SK-N-SH treated with all-trans-retinoic acid at 6 μM for 48 hours (cell line): ENCODE results near the gene OSBPL5.

ENCODE experiments used
- ATAC-seq: fragments of 200-7000 bp; cut with Tn5 transposase; 3 replicates; pipeline ENCODE4 v1.9.1; 2020; ENCODE audit warnings: mild to moderate bottlenecking, moderate library complexity
- ARNTL ChIP-seq: fragments of 450-650 bp; formaldehyde crosslinking; IDR thresholded peaks from 2 replicates; pipeline ENCODE4 v1.5.0; 2020; ENCODE audit warnings: low read depth, mild to moderate bottlenecking, moderate library complexity, borderline replicate concordance
- BACH2 ChIP-seq: fragments of 250-450 bp; sonication (Bioruptor Pico); IDR thresholded peaks from 2 replicates; pipeline ENCODE4 v1.9.0; 2021; ENCODE audit warnings: mild to moderate bottlenecking, borderline replicate concordance
- ESRRG ChIP-seq: fragments of 250-450 bp; sonication (Bioruptor Pico); IDR thresholded peaks from 2 replicates; pipeline ENCODE4 v1.6.1; 2021; ENCODE audit warnings: mild to moderate bottlenecking
- GLIS3 ChIP-seq: fragments of 250-450 bp; sonication (Bioruptor Pico); IDR thresholded peaks from 2 replicates; pipeline ENCODE4 v1.5.0; 2020; ENCODE audit warnings: mild to moderate bottlenecking, moderate library complexity
- RARB ChIP-seq: fragments of 250-450 bp; sonication (Bioruptor Pico); IDR thresholded peaks from 2 replicates; pipeline ENCODE4 v1.8.0; 2021; ENCODE audit warnings: mild to moderate bottlenecking, moderate library complexity
- SNAI2 ChIP-seq: fragments of 250-450 bp; sonication (Bioruptor Pico); IDR thresholded peaks from 2 replicates; pipeline ENCODE4 v1.5.0; 2020; ENCODE audit warnings: mild to moderate bottlenecking, moderate library complexity
- TCF4 ChIP-seq: fragments of 250-450 bp; sonication (Bioruptor Pico); IDR thresholded peaks from 2 replicates; pipeline ENCODE4 v1.8.0; 2021; ENCODE audit warnings: mild to moderate bottlenecking, moderate library complexity, borderline replicate concordance
- TOX ChIP-seq: fragments of 250-450 bp; sonication (Bioruptor Pico); IDR thresholded peaks from 2 replicates; pipeline ENCODE4 v1.8.0; 2021; ENCODE audit warnings: mild to moderate bottlenecking, moderate library complexity, borderline replicate concordance
- ZFP3 ChIP-seq: fragments of 250-450 bp; sonication (Bioruptor Pico); IDR thresholded peaks from 2 replicates; pipeline ENCODE4 v1.5.0; 2020; ENCODE audit warnings: mild to moderate bottlenecking, moderate library complexity
- ZFP30 ChIP-seq: fragments of 450-650 bp; formaldehyde crosslinking; IDR thresholded peaks from 2 replicates; pipeline ENCODE4 v1.5.0; 2022; ENCODE audit warnings: mild to moderate bottlenecking, moderate library complexity
- ZNF565 ChIP-seq: fragments of 450-650 bp; formaldehyde crosslinking; conservative IDR thresholded peaks from 2 replicates; pipeline ENCODE4 v1.5.0; 2020; ENCODE audit warnings: low read depth, mild to moderate bottlenecking, moderate library complexity
- ZNF70 ChIP-seq: fragments of 450-650 bp; formaldehyde crosslinking; IDR thresholded peaks from 2 replicates; pipeline ENCODE4 v1.5.0; 2020; ENCODE audit warnings: mild to moderate bottlenecking, moderate library complexity
- TF ChIP-seq, protein P1 (sequence below): fragments of 250-450 bp; sonication (Bioruptor Pico); IDR thresholded peaks from 2 replicates; pipeline ENCODE4 v1.5.0; 2020; ENCODE audit warnings: mild to moderate bottlenecking, moderate library complexity
- TF ChIP-seq, protein P2 (sequence below): fragments of 250-450 bp; sonication (Bioruptor Pico); IDR thresholded peaks from 2 replicates; pipeline ENCODE4 v1.5.1; 2021; ENCODE audit warnings: mild to moderate bottlenecking, moderate library complexity
- TF ChIP-seq, protein P3 (sequence below): fragments of 250-450 bp; sonication (Bioruptor Pico); IDR thresholded peaks from 2 replicates; pipeline ENCODE4 v1.5.1; 2020; ENCODE audit warnings: low read depth, mild to moderate bottlenecking, moderate library complexity
- TF ChIP-seq, protein P4 (sequence below): fragments of 250-450 bp; sonication (Bioruptor Pico); IDR thresholded peaks from 2 replicates; pipeline ENCODE4 v1.8.0; 2020; ENCODE audit warnings: mild to moderate bottlenecking, moderate library complexity, borderline replicate concordance

OSBPL5 gene

DNA sequence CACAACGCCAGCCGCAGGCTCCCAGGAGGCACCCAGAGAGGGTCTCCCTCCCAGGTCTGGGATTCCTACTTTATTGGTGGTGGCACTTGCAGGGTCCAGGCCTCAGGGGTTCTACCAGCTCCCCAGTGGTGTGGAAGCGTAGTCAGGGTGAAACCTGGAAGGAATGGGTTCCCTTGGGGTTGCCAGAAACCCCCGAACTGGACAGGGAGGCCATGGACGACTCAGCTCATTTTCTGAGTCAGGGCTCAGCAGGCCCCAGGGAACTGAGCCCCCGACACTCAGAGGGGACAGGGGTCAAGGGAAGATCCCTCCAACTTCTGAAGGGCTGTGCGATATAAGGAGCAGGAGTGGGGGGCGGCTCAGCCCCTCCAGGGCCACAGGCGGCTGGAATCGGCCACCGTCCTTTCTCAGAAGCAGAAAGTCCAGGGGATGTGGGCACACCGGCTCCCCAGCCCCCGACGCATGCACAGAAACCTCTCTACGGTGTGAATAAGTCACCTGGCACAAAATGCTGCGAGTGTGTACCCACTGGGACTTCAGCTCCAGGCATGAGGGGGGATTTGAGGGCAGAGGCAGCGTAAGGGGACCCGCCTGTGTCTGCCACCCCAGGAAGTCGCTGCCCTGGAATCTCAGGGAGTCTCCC, 28.4 kb upstream of the OSBPL5 start:
- no peak for ATAC-seq
- TF ChIP-seq TCF4 (CRISPR knock-in tag) (no peak), ZFP3 (CRISPR knock-in tag) (no peak), ARNTL (no peak), ZFP30 (CRISPR knock-in tag) (no peak), ZNF565 (CRISPR knock-in tag) (no peak), TOX (CRISPR knock-in tag) (no peak), ESRRG (CRISPR knock-in tag) (no peak)
- TF ChIP-seq, protein P1, sequence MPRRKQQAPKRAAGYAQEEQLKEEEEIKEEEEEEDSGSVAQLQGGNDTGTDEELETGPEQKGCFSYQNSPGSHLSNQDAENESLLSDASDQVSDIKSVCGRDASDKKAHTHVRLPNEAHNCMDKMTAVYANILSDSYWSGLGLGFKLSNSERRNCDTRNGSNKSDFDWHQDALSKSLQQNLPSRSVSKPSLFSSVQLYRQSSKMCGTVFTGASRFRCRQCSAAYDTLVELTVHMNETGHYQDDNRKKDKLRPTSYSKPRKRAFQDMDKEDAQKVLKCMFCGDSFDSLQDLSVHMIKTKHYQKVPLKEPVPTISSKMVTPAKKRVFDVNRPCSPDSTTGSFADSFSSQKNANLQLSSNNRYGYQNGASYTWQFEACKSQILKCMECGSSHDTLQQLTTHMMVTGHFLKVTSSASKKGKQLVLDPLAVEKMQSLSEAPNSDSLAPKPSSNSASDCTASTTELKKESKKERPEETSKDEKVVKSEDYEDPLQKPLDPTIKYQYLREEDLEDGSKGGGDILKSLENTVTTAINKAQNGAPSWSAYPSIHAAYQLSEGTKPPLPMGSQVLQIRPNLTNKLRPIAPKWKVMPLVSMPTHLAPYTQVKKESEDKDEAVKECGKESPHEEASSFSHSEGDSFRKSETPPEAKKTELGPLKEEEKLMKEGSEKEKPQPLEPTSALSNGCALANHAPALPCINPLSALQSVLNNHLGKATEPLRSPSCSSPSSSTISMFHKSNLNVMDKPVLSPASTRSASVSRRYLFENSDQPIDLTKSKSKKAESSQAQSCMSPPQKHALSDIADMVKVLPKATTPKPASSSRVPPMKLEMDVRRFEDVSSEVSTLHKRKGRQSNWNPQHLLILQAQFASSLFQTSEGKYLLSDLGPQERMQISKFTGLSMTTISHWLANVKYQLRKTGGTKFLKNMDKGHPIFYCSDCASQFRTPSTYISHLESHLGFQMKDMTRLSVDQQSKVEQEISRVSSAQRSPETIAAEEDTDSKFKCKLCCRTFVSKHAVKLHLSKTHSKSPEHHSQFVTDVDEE (CRISPR knock-in tag): no peak
- TF ChIP-seq, protein P2, sequence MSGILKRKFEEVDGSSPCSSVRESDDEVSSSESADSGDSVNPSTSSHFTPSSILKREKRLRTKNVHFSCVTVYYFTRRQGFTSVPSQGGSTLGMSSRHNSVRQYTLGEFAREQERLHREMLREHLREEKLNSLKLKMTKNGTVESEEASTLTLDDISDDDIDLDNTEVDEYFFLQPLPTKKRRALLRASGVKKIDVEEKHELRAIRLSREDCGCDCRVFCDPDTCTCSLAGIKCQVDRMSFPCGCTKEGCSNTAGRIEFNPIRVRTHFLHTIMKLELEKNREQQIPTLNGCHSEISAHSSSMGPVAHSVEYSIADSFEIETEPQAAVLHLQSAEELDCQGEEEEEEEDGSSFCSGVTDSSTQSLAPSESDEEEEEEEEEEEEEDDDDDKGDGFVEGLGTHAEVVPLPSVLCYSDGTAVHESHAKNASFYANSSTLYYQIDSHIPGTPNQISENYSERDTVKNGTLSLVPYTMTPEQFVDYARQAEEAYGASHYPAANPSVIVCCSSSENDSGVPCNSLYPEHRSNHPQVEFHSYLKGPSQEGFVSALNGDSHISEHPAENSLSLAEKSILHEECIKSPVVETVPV (CRISPR knock-in tag): no peak

DNA sequence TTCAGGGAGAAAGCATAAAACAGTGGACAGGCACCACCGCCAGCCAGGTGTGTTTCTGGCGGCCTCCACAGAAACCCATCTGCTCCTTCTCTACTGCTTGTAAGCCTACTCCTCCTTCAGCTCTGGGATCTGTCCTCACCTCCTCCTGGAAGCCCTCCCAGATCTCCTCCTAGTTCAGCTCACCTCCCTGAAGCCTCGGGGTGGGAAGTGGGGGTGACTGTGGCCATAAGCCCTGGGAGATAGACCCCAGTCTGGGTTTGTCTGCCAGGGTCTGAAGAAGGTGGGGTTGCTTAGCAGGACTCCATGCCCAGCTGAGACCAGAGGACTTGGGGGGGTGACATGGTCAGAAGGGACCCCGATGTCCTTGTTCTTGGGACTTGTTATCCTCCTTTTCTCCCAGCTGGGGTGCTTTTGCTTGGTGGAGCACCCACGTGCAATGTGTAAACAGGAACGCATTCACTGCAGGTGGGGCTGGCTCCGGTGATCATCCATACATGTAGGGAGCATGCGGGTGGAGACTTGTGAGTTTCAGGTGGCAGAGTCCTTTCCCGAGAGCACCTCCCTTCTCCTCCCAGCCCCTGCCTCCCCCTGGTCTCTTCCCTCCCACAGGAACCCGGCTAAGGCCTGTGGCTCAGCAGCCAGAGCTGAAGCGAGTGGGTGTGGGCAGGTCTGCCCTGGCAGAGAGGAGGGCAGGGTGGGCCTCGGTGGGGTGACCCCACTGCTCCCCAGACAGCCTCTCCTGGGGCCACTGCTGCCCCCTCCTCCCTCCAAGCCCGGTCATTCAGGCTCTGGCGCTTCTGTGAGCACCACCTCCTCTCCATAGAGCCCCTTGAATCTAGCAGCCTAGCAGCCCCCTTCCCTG, 27.6 kb upstream of the OSBPL5 start:
- no peak for ATAC-seq
- no peak for TF ChIP-seq GLIS3 (CRISPR knock-in tag)

DNA sequence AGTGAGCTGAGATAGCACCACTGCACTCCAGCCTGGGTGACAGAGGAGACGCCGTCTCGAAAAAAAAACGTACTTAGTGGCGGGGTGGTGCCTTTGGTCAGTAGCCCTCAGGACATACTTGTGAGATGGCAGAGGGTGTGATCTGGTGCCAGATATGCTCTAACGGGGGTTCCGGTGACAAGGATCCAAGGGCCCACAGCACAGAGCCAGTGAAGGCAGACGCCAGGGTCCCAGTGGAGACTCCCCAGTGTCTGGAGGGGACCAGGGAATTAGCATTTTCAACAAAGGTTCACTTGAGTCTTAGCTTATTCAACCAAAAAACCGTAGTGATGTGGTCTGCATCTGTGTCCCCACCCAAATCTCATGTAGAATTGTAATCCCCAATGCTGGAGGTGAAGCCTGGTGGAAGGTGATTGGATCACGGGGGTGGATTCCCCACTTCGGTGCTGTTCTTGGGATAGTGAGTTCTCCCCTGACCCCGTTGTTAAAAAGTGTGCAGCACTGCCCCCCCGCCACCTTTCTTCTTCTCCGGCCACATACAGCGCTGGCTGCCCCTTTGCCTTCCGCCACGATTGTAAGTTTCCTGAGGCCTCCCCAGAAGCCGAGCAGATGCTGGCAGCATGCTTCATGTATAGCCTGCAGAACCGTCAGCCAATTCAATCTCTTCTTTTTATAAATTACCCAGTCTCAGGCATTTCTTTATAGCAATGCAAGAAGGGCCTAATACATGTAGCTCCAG, 26.6 kb upstream of the OSBPL5 start:
- ATAC-seq: no peak

More for the DNA sequence above, 26.6 kb upstream of the OSBPL5 start:
- TF ChIP-seq, protein P3, sequence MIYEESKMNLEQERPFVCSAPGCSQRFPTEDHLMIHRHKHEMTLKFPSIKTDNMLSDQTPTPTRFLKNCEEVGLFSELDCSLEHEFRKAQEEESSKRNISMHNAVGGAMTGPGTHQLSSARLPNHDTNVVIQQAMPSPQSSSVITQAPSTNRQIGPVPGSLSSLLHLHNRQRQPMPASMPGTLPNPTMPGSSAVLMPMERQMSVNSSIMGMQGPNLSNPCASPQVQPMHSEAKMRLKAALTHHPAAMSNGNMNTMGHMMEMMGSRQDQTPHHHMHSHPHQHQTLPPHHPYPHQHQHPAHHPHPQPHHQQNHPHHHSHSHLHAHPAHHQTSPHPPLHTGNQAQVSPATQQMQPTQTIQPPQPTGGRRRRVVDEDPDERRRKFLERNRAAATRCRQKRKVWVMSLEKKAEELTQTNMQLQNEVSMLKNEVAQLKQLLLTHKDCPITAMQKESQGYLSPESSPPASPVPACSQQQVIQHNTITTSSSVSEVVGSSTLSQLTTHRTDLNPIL: no peak
- TF ChIP-seq, protein P4, sequence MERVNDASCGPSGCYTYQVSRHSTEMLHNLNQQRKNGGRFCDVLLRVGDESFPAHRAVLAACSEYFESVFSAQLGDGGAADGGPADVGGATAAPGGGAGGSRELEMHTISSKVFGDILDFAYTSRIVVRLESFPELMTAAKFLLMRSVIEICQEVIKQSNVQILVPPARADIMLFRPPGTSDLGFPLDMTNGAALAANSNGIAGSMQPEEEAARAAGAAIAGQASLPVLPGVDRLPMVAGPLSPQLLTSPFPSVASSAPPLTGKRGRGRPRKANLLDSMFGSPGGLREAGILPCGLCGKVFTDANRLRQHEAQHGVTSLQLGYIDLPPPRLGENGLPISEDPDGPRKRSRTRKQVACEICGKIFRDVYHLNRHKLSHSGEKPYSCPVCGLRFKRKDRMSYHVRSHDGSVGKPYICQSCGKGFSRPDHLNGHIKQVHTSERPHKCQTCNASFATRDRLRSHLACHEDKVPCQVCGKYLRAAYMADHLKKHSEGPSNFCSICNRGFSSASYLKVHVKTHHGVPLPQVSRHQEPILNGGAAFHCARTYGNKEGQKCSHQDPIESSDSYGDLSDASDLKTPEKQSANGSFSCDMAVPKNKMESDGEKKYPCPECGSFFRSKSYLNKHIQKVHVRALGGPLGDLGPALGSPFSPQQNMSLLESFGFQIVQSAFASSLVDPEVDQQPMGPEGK (CRISPR knock-in tag): no peak
- TF ChIP-seq, protein P1 (CRISPR knock-in tag): no peak
- no peak for TF ChIP-seq ARNTL
- no peak for TF ChIP-seq ZNF70 (CRISPR knock-in tag)
- no peak for TF ChIP-seq GLIS3 (CRISPR knock-in tag)
- TF ChIP-seq ZFP3 (CRISPR knock-in tag): no peak
- TF ChIP-seq TOX (CRISPR knock-in tag): no peak
- no peak for TF ChIP-seq BACH2 (CRISPR knock-in tag)
- no peak for TF ChIP-seq SNAI2 (CRISPR knock-in tag)
- TF ChIP-seq ZFP30 (CRISPR knock-in tag): no peak
- TF ChIP-seq RARB (CRISPR knock-in tag): no peak
